Pancreas (tissue), 10 donors: ENCODE measurements around the gene NUFIP1. TPM values are rescaled to one million over a fixed set of nuclear protein-coding genes. Genes with fewer than 3 reads are reported as not detected.
"Not testable (repeated sequence)": the region's sequence is repeated elsewhere in the genome, so short reads cannot be mapped to it uniquely, and the experiment has no call there.

Experiments used
- ATAC-seq, 4 donors: fragments of 200-7000 bp; cut with Tn5 transposase; one replicate each; pipeline versions ENCODE4 v1.8.0 to v1.9.1; 2020; ENCODE audit warnings: mild to moderate bottlenecking in 4 of 4, moderate library complexity in 4 of 4
- DNase-seq, 6 donors: peaks; one replicate each; pipeline ENCODE4 v3.0.0-alpha.2; 2020
- FAIRE-seq: peaks from 2 replicates; lab custom pipeline; 2012; peaks lifted over from hg19 to GRCh38; lab: Jason Lieb, UNC
- H3K27ac ChIP-seq, 4 donors: fragments of 200-600 bp; sonication (generic); 1 replicate in 3 of 4; 2 replicates in 1 of 4; pipeline versions ENCODE4 v1.5.0 to v1.8.0; 2020
- H3K27me3 ChIP-seq, 4 donors: fragments of 200-600 bp; one replicate each; pipeline ENCODE4 v1.8.0; 2021
- H3K36me3 ChIP-seq, 3 donors: fragments of 200-600 bp; sonication (generic) in 1 of 3; one replicate each; pipeline versions ENCODE4 v1.5.0 to v1.8.0; 2020 to 2021
- H3K4me1 ChIP-seq, 3 donors: fragments of 200-600 bp; one replicate each; pipeline ENCODE4 v1.8.0; 2021
- H3K4me3 ChIP-seq, 4 donors: fragments of 200-600 bp; sonication (generic) in 2 of 4; one replicate each; pipeline versions ENCODE4 v1.5.0 to v1.8.0; 2020 to 2021
- H3K9me3 ChIP-seq, 4 donors: fragments of 200-600 bp; one replicate each; pipeline ENCODE4 v1.8.0; 2021
- WGBS, 2 donors: extraction: QIAGEN DNeasy Blood & Tissue Kit; methylation state at CpG; one replicate each; pipeline ENCODE4 v1.1.7; 2013; 5-methylcytosine and 5-hydroxymethylcytosine counted together
- intact Hi-C, 3 donors: fragments of 100-400 bp; cut with DNase I; formaldehyde crosslinking; loops; one replicate each; pipeline versions ENCODE4 v1.11.1 to v1.14.2; 2022
- polyA plus RNA-seq, 2 donors: library from polyadenylated mRNA; stranded (reverse); fragments of 200-250 nt; gene quantifications; one replicate each; pipeline ENCODE4 v1.2.3, GENCODE V29; 2013
- total RNA-seq, 6 donors: library from RNA; stranded (reverse); fragmentation: NEBNext Ultra II Directional in 4 of 6; extraction: Animal tissue kit (Norgen Biotek cat#: 25700) in 4 of 6; gene quantifications; one replicate each; pipeline versions ENCODE4 v1.2.1 to v1.2.4, GENCODE V29; 2021 to 2023
- TF ChIP-seq, protein P1 (sequence below), 4 donors: fragments of 200-600 bp; sonication (generic) in 3 of 4; IDR thresholded peaks; one replicate each; pipeline versions ENCODE4 v1.5.0 to v1.8.0; 2021; ENCODE audit warnings: antibody characterized with exemption in 4 of 4
- donor health status: healthy with polysubstance abuse.
- donor health status: DM: no; HTN: no; CAD: no; lungs with moderate emphysema.
- donor health status: DM: no; HTN: no; CAD: no.
- donor health status: control.
- donor health status: control.
- donor health status: Bipolar disorder and iron deficiency.
- donor health status: DM: yes; HTN: yes; CAD: no.
- donor health status: DM: no; HTN: no; CAD: no.
- donor health status: DM: no; HTN: no; CAD: no.
- donor health status: DM: yes; HTN: yes; CAD: no.

NUFIP1 gene
- total and polyA plus RNA-seq, 8 donors: 1.1 to 3.0 (median 2.0) TPM

DNA sequence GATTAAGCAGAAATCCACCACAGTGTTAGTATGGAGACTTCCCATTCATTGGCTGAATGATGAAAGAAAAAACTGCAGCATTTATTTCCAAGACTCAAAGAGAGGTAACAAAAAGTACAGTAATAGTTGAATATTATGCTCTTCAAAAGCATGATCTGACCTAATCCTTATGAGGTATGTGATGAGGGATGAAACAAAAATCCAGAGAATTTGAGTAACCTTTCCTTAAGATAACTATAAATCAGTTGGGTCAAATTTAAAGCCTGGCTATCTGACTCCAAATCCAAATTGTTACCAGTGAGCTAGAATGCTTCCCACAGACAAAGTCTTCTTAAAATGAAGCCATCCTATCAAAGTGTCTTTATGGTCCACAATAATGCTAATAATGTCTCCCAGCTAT is 38.1 kb downstream of the NUFIP1 start:
- intact Hi-C loops: no loop called here
- no peak for FAIRE-seq
- H3K27ac ChIP-seq: no peak overlapping the region

DNA sequence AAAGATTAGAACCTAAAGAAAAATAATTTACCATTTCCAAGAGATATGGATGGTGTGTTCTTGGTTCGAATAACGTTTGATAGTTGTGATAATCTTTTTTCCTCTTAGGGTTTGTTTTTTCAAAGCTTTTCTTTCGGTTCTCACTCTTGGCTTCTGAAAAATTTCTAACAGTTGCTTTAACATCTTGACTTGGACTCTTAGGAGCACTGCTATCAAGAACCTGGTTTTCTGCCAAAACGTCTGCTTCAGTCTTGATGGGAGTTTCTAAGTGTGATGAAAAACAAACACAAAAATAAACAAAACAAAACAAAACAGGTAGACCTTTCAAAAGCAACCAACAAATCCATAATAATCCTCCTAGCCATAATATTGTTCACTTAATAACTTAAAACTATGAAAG is 45.9 kb downstream of the NUFIP1 start:
- FAIRE-seq, ATAC-seq: not testable (repeated sequence)
- 32 to 38% methylated on average over 4 of the region's 4 CpGs for WGBS, 2 donors

More for the DNA sequence above, 38.1 kb downstream of the NUFIP1 start:
- H3K27me3 ChIP-seq: no peaks in the 10 kb centered on the region
- H3K4me1 ChIP-seq: peaks cover 0 to 7% (median 7%) of the 10 kb centered on the region in 3 donors
- H3K36me3 ChIP-seq: peaks cover 0 to 4% (median 0%) of the 10 kb centered on the region in 3 donors
- H3K4me3 ChIP-seq: no peak overlapping the region
- DNase-seq (no peak), ATAC-seq (no peak)
- no peaks in the 10 kb centered on the region for H3K9me3 ChIP-seq
- TF ChIP-seq, protein P1, sequence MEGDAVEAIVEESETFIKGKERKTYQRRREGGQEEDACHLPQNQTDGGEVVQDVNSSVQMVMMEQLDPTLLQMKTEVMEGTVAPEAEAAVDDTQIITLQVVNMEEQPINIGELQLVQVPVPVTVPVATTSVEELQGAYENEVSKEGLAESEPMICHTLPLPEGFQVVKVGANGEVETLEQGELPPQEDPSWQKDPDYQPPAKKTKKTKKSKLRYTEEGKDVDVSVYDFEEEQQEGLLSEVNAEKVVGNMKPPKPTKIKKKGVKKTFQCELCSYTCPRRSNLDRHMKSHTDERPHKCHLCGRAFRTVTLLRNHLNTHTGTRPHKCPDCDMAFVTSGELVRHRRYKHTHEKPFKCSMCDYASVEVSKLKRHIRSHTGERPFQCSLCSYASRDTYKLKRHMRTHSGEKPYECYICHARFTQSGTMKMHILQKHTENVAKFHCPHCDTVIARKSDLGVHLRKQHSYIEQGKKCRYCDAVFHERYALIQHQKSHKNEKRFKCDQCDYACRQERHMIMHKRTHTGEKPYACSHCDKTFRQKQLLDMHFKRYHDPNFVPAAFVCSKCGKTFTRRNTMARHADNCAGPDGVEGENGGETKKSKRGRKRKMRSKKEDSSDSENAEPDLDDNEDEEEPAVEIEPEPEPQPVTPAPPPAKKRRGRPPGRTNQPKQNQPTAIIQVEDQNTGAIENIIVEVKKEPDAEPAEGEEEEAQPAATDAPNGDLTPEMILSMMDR (IDR thresholded peaks at IDR 0.05): no peak

DNA sequence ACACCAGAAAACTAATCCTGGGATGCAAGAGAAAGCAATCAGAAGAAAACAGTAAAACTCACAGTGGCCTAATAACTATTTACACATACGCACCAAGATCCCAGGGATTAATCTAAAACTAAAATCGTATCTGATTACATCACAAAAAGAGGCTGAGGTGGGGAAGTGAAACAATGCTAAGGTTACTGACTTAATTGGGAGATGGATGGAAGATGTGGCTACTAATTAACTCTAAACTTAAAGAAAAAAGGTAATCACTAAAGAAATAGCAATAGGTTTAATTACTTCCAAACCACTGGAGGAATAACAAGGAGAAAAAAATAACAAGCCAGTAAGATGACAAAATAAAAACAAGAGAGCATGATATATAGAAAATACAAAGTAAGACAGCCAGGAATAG is 50.4 kb downstream of the NUFIP1 start:
- WGBS, 2 donors: 72 to 75% methylated on average over 2 of the region's 2 CpGs
- Histone ChIP-seq H3K9me3 (no peaks in the 10 kb centered on the region), H3K36me3 (peaks cover 0 to 4% (median 0%) of the 10 kb centered on the region in 3 donors), H3K4me1 (no peaks in the 10 kb centered on the region), H3K27me3 (no peaks in the 10 kb centered on the region), H3K4me3 (no peak overlapping the region), H3K27ac (no peak overlapping the region)
- intact Hi-C loops: no loop called here
- ATAC-seq (no peak), FAIRE-seq (no peak), DNase-seq (no peak)
- TF ChIP-seq, protein P1 (IDR thresholded peaks at IDR 0.05): no peak

More for the DNA sequence above, 45.9 kb downstream of the NUFIP1 start:
- H3K4me1 ChIP-seq, H3K4me3 ChIP-seq, DNase-seq, intact Hi-C loops, H3K27ac ChIP-seq, H3K27me3 ChIP-seq, H3K9me3 ChIP-seq, H3K36me3 ChIP-seq: not testable (repeated sequence)

DNA sequence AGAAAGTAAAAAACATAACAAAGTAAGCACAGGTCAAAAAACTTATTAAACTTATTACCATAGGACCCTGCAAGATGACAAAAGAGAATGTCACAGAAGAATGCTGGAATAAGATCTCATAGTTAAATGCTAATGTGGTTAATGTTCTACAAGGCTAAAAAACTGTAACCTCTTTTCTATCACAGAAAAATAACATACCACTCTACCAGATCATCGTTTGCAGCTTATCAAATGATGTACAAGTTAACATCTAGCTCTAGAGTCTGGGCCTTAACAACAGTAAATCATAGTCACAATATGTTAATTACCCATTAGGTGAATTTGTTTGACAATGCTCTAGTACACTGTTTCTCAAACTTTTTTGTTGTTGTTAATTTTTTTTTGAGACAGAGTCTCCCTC is 53.0 kb downstream of the NUFIP1 start:
- Histone ChIP-seq H3K4me3 (no peak overlapping the region), H3K27me3 (no peaks in the 10 kb centered on the region), H3K27ac (no peak overlapping the region), H3K9me3 (no peaks in the 10 kb centered on the region), H3K36me3 (no peaks in the 10 kb centered on the region), H3K4me1 (no peaks in the 10 kb centered on the region)
- DNase-seq (no peak), ATAC-seq (no peak), FAIRE-seq (no peak)
- intact Hi-C loops: no loop called here
- WGBS, 2 donors: 40 to 43% methylated on average over 1 of the region's 1 CpG
- TF ChIP-seq, protein P1 (IDR thresholded peaks at IDR 0.05): no peak

DNA sequence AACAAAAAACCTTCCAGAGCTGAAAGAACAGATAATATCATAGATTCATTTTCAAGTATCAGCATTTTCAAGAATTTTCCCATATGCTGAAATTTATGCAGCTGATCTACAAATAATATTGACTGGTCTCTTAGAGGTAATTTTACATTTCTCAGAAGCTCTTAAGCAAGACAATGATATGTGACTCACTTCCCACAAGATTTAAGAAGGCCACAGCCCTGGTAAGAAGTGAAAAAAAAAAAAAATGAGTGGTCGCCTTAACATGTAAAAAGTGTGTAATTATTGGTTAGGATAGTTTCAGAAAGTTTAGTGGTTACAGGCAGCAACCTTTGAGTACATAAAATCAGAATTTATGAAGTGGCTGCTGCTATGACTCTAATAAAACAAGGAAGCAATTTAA is 54.5 kb downstream of the NUFIP1 start:
- H3K9me3 ChIP-seq: no peaks in the 10 kb centered on the region
- ATAC-seq (no peak), FAIRE-seq (no peak), DNase-seq (no peak)
- H3K4me3 ChIP-seq: no peak overlapping the region
- H3K36me3 ChIP-seq: no peaks in the 10 kb centered on the region
- no peaks in the 10 kb centered on the region for H3K4me1 ChIP-seq
- no peak overlapping the region for H3K27ac ChIP-seq
- intact Hi-C loops: no loop called here
- H3K27me3 ChIP-seq: no peaks in the 10 kb centered on the region
- TF ChIP-seq, protein P1 (IDR thresholded peaks at IDR 0.05): no peak
- 0 to 2% methylated on average over 1 of the region's 1 CpG for WGBS, 2 donors
